Smooth muscle cell (in vitro differentiated cells): ENCODE measurements around the gene KLHDC4. TPM values are rescaled to one million over a fixed set of nuclear protein-coding genes. Genes with fewer than 3 reads are reported as not detected.

Experiments
- DNase-seq: peaks from one replicate; lab custom pipeline; 2025; ENCODE audit not compliant: unreplicated experiment; lab: John Stamatoyannopoulos, UW
- H2AFZ ChIP-seq: fragments of 200-600 bp; sonication (generic); 2 replicates; pipeline ENCODE4 v1.6.0; 2016; ENCODE audit warnings: antibody characterized with exemption, low read depth, mild to moderate bottlenecking
- H3F3A ChIP-seq: fragments of 200-600 bp; sonication (generic); 2 replicates; pipeline ENCODE4 v1.6.0; 2017; ENCODE audit warnings: antibody characterized with exemption, low read depth
- H3K27ac ChIP-seq: fragments of 200-600 bp; sonication (generic); 2 replicates; pipeline ENCODE4 v1.5.1; 2016; ENCODE audit warnings: low read depth, mild to moderate bottlenecking
- H3K27me3 ChIP-seq: fragments of 200-600 bp; sonication (generic); 2 replicates; pipeline ENCODE4 v1.6.1; 2016; ENCODE audit warnings: low read depth, mild to moderate bottlenecking
- H3K36me3 ChIP-seq: fragments of 200-600 bp; sonication (generic); 2 replicates; pipeline ENCODE4 v1.5.1; 2016; ENCODE audit warnings: low read depth
- H3K4me1 ChIP-seq: fragments of 200-600 bp; sonication (generic); 2 replicates; pipeline ENCODE4 v1.5.1; 2016; ENCODE audit warnings: low read depth
- H3K4me2 ChIP-seq: fragments of 200-600 bp; sonication (generic); 2 replicates; pipeline ENCODE4 v1.6.0; 2016; ENCODE audit warnings: mild to moderate bottlenecking
- H3K4me3 ChIP-seq: fragments of 200-600 bp; sonication (generic); 2 replicates; pipeline ENCODE4 v1.5.1; 2016; ENCODE audit warnings: mild to moderate bottlenecking
- H3K79me2 ChIP-seq: fragments of 200-600 bp; sonication (generic); 2 replicates; pipeline ENCODE4 v1.6.0; 2016; ENCODE audit warnings: low read depth, mild to moderate bottlenecking
- H3K9ac ChIP-seq: fragments of 200-600 bp; sonication (generic); 2 replicates; pipeline ENCODE4 v1.6.0; 2016; ENCODE audit warnings: low read depth
- H3K9me3 ChIP-seq: fragments of 200-600 bp; sonication (generic); replicated peaks from 2 replicates; pipeline ENCODE4 v1.5.1; 2016; ENCODE audit warnings: low read depth
- H4K20me1 ChIP-seq: fragments of 200-600 bp; sonication (generic); 2 replicates; pipeline ENCODE4 v1.6.0; 2016; ENCODE audit warnings: low read depth
- WGBS: methylation state at CpG from one replicate; pipeline ENCODE4 v1.1.7; 2016; ENCODE audit warnings: low lambda C conversion rate; 5-methylcytosine and 5-hydroxymethylcytosine counted together
- polyA plus RNA-seq: library from polyadenylated mRNA; unstranded; fragments of >200 nt; fragmentation: Nextera tagmentation; extraction: Ambion mirVana; gene quantifications from 2 replicates; pipeline ENCODE4 v1.2.1, GENCODE V29; 2016
- total RNA-seq: library from RNA; depleted of rRNA; stranded (reverse); fragments of >200 nt; gene quantifications from 2 replicates; pipeline ENCODE4 v1.2.3, GENCODE V29; 2014
- TF ChIP-seq, protein P1 (sequence below): fragments of 200-600 bp; sonication (generic); IDR thresholded peaks from 2 replicates; pipeline ENCODE4 v1.5.1; 2017; ENCODE audit warnings: borderline replicate concordance, mild to moderate bottlenecking, antibody characterized with exemption; ENCODE audit not compliant: insufficient read depth, poor library complexity, severe bottlenecking

KLHDC4 gene
- total and polyA plus RNA-seq, 2 experiments from 2014 or later = 6.0 to 6.7 TPM

DNA sequence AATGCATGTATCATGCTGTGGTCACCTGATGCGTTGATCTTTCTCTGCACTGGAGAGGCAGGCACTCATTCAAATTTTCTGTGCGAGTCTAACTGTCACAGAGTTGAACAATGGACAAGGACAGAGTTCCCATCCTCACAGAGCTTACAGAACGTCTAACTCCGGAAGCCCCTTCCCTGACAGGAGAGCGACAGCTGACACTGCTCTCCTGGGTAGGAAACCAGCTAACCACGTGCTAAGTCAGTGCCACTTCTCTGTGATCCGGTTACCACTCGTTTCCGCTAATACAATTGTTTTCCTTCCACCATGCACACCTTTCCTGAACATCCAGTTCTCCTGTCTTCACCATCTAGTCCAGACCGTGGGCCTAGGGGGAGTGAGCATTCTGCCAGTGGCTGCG, 11.3 kb downstream of the KLHDC4 start:
- no peak overlapping the region for H2AFZ ChIP-seq
- H4K20me1 ChIP-seq = no peaks in the 10 kb centered on the region
- TF ChIP-seq, protein P1, sequence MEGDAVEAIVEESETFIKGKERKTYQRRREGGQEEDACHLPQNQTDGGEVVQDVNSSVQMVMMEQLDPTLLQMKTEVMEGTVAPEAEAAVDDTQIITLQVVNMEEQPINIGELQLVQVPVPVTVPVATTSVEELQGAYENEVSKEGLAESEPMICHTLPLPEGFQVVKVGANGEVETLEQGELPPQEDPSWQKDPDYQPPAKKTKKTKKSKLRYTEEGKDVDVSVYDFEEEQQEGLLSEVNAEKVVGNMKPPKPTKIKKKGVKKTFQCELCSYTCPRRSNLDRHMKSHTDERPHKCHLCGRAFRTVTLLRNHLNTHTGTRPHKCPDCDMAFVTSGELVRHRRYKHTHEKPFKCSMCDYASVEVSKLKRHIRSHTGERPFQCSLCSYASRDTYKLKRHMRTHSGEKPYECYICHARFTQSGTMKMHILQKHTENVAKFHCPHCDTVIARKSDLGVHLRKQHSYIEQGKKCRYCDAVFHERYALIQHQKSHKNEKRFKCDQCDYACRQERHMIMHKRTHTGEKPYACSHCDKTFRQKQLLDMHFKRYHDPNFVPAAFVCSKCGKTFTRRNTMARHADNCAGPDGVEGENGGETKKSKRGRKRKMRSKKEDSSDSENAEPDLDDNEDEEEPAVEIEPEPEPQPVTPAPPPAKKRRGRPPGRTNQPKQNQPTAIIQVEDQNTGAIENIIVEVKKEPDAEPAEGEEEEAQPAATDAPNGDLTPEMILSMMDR = no peak
- H3K4me1 ChIP-seq = no peaks in the 10 kb centered on the region
- H3K9ac ChIP-seq = no peak overlapping the region
- DNase-seq = no peak
- no peak overlapping the region for H3K27ac ChIP-seq
- H3K4me3 ChIP-seq = no peak overlapping the region
- H3F3A ChIP-seq = no peaks in the 10 kb centered on the region
- H3K9me3 ChIP-seq = no peaks in the 10 kb centered on the region
- H3K79me2 ChIP-seq = no peaks in the 10 kb centered on the region
- 95% methylated on average over 11 of the region's 11 CpGs for WGBS
- no peak overlapping the region for H3K4me2 ChIP-seq
- H3K27me3 ChIP-seq = no peaks in the 10 kb centered on the region
- H3K36me3 ChIP-seq = peaks cover 4% of the 10 kb centered on the region

DNA sequence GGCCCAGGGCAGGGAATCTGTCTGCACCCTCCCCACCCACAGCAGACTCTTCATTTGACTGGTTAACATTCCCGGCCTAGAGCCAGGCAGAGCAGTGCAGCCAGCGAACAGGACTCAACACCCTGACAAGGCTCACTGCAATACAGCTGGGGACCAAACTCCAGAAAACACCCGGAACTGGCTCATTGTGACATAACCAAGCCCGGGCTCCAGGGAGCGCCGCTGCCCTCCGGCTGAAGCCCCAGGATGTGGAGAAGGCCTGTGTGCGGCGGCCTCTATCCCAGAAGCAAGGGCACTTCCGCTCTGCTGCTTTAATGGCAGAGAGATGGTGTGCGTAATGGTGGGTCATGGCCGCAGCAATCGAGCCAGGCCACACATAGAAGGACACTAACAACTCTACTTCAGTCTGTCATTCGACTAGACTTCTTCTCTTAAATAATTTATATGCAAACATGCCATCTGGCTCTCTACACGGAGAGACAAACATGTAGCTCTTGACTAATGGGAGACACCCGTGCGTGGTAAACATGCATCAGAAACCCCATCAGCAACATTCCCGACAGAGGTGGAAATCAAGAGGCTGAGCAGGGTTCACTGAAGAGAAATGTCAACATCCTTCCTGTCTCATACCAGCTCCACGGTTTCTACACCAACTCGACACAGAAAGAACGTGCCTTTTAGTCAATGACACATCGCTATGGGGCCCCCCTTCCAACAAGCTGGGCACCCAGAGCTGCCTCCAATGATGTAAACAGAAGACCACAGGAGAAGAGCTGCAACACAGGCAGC, 18.0 kb downstream of the KLHDC4 start:
- Histone ChIP-seq H3K4me2 (no peak overlapping the region), H4K20me1 (peaks cover 6% of the 10 kb centered on the region), H3K36me3 (no peaks in the 10 kb centered on the region), H3F3A (no peaks in the 10 kb centered on the region), H3K9me3 (no peaks in the 10 kb centered on the region), H3K9ac (no peak overlapping the region), H3K79me2 (no peaks in the 10 kb centered on the region), H3K4me1 (no peaks in the 10 kb centered on the region), H3K27me3 (no peaks in the 10 kb centered on the region), H2AFZ (no peak overlapping the region), H3K27ac (no peak overlapping the region), H3K4me3 (no peak overlapping the region)
- 94% methylated on average over 22 of the region's 22 CpGs for WGBS
- DNase-seq = no peak
- TF ChIP-seq, protein P1 = no peak

DNA sequence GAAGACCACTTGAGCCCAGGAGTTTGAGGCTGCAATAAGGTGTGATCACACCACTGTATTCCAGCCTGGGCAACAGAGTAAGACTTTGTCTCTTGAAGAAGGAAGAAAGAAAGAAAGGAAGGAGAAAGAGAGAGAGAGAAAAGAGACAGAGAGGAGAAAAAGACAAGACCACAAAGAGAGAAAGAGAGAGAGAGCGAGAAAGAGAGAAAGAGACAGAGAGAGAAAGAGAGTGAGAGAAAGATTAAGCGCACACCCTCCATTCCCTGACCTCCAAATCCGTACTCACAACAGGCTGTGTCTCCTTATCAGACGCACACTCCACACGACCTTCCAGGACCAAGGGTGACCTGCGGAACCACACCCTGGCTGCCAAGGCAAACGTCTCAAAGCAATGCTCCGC, 19.6 kb downstream of the KLHDC4 start:
- TF ChIP-seq, protein P1 = no peak
- no peak for DNase-seq
- Histone ChIP-seq H3K9me3 (no peaks in the 10 kb centered on the region), H3K4me3 (no peak overlapping the region), H3K9ac (no peak overlapping the region), H2AFZ (no peak overlapping the region), H3K36me3 (no peaks in the 10 kb centered on the region), H3K4me2 (no peak overlapping the region), H3K79me2 (no peaks in the 10 kb centered on the region), H4K20me1 (peaks cover 18% of the 10 kb centered on the region), H3K27me3 (no peaks in the 10 kb centered on the region), H3K4me1 (no peaks in the 10 kb centered on the region), H3F3A (no peaks in the 10 kb centered on the region), H3K27ac (no peak overlapping the region)
- 92% methylated on average over 8 of the region's 8 CpGs for WGBS
